ENCODE data around the gene SYCE3.

SYCE3 gene

GRCh38 chr22:50518606-50519005 lies 44.1 kb downstream of the SYCE3 start:
- TF ChIP-seq CTCF (IDR thresholded peaks at IDR 0.05), result no peak
- Mint-ChIP-seq H3K36me3 (ENCODE audit: low read depth) (peaks cover 21% of the 10 kb centered on the region), H3K9me3 (no peaks in the 10 kb centered on the region), H3K4me1 (no peaks in the 10 kb centered on the region), H3K27me3 (ENCODE audit: low read depth, poor library complexity) (no peaks in the 10 kb centered on the region), H3K27ac (no peak overlapping the region), H3K4me3 (no peak overlapping the region)
- no peak for DNase-seq

GRCh38 chr22:50517495-50518260 lies 45.0 kb downstream of the SYCE3 start:
- Mint-ChIP-seq H3K27ac (no peak overlapping the region), H3K9me3 (no peaks in the 10 kb centered on the region), H3K4me3 (no peak overlapping the region), H3K4me1 (no peaks in the 10 kb centered on the region), H3K36me3 (ENCODE audit: low read depth) (peaks cover 23% of the 10 kb centered on the region), H3K27me3 (ENCODE audit: low read depth, poor library complexity) (no peaks in the 10 kb centered on the region)
- TF ChIP-seq CTCF (IDR thresholded peaks at IDR 0.05), result no peak
- DNase-seq, result no peak

GRCh38 chr22:50516891-50517290 lies 45.8 kb downstream of the SYCE3 start:
- DNase-seq, result no peak
- Mint-ChIP-seq H3K27ac (no peak overlapping the region), H3K9me3 (no peaks in the 10 kb centered on the region), H3K4me3 (no peak overlapping the region), H3K27me3 (ENCODE audit: low read depth, poor library complexity) (no peaks in the 10 kb centered on the region), H3K36me3 (ENCODE audit: low read depth) (peaks cover 30% of the 10 kb centered on the region), H3K4me1 (no peaks in the 10 kb centered on the region)
- TF ChIP-seq CTCF (IDR thresholded peaks at IDR 0.05), result no peak

GRCh38 chr22:50516068-50516467 lies 46.7 kb downstream of the SYCE3 start:
- DNase-seq, result no peak
- Mint-ChIP-seq H3K36me3 (ENCODE audit: low read depth) (peaks cover 30% of the 10 kb centered on the region), H3K27ac (no peak overlapping the region), H3K9me3 (no peaks in the 10 kb centered on the region), H3K4me3 (no peak overlapping the region), H3K27me3 (ENCODE audit: low read depth, poor library complexity) (no peaks in the 10 kb centered on the region), H3K4me1 (no peaks in the 10 kb centered on the region)
- TF ChIP-seq CTCF (IDR thresholded peaks at IDR 0.05), result no peak

- DNase-seq, result no peak
- Mint-ChIP-seq H3K36me3 (ENCODE audit: low read depth) (peaks cover 18% of the 10 kb centered on the region), H3K27me3 (ENCODE audit: low read depth, poor library complexity) (no peaks in the 10 kb centered on the region), H3K27ac (no peak overlapping the region), H3K4me1 (peaks cover 15% of the 10 kb centered on the region), H3K4me3 (no peak overlapping the region), H3K9me3 (no peaks in the 10 kb centered on the region)
- TF ChIP-seq CTCF (IDR thresholded peaks at IDR 0.05), result no peak
These were observed 49.5 kb downstream of the SYCE3 start for GRCh38 chr22:50513175-50513574.

GRCh38 chr22:50508897-50509296 lies 53.8 kb downstream of the SYCE3 start:
- Mint-ChIP-seq H3K36me3 (ENCODE audit: low read depth) (peaks cover 9% of the 10 kb centered on the region), H3K27me3 (ENCODE audit: low read depth, poor library complexity) (no peaks in the 10 kb centered on the region), H3K9me3 (no peaks in the 10 kb centered on the region), H3K4me3 (peak overlapping the region; percentile 93), H3K4me1 (peaks cover 15% of the 10 kb centered on the region), H3K27ac (peak overlapping the region; percentile 97)
- TF ChIP-seq CTCF (IDR thresholded peaks at IDR 0.05), result no peak
- no peak for DNase-seq
